ENCODE data around the gene DCC.

Gene DCC

DNA sequence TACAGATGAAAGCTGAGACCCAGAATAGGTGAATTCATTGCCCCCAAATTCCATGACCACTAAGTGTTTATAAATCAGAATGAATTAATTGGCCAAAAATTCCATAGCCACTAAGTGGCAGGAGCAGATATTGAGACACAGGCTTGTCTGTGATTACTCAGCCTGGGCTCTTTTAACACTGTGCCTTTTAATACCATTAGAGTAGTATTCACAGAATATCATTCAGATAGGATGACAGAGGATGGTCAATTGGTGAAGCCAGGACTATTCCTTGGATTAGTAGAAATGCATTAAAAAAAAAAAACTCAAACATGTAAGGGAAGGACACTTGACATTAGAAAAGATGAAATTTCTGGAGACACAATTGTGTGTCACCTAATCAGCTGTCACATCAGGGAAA, 698.6 kb downstream of the DCC start:
- no peak overlapping the region for H3K4me2 ChIP-seq (ENCODE audit: low read length)
- no peak for TF ChIP-seq EZH2phosphoT487 (IDR thresholded peaks at IDR 0.05; ENCODE audit: borderline replicate concordance, low read length)
- TF ChIP-seq, protein P1, sequence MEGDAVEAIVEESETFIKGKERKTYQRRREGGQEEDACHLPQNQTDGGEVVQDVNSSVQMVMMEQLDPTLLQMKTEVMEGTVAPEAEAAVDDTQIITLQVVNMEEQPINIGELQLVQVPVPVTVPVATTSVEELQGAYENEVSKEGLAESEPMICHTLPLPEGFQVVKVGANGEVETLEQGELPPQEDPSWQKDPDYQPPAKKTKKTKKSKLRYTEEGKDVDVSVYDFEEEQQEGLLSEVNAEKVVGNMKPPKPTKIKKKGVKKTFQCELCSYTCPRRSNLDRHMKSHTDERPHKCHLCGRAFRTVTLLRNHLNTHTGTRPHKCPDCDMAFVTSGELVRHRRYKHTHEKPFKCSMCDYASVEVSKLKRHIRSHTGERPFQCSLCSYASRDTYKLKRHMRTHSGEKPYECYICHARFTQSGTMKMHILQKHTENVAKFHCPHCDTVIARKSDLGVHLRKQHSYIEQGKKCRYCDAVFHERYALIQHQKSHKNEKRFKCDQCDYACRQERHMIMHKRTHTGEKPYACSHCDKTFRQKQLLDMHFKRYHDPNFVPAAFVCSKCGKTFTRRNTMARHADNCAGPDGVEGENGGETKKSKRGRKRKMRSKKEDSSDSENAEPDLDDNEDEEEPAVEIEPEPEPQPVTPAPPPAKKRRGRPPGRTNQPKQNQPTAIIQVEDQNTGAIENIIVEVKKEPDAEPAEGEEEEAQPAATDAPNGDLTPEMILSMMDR (IDR thresholded peaks at IDR 0.05; ENCODE audit: low read depth, low read length, poor library complexity, severe bottlenecking): no peak
- no peaks in the 10 kb centered on the region for H3K9me2 ChIP-seq (replicated peaks; ENCODE audit: control insufficient read depth, low read length)
- no peaks in the 10 kb centered on the region for H3K4me1 ChIP-seq (ENCODE audit: control insufficient read depth, low read length)
- H4K20me1 ChIP-seq (ENCODE audit: control insufficient read depth, insufficient read depth, low read depth, low read length): no peaks in the 10 kb centered on the region
- no peaks in the 10 kb centered on the region for H3F3A ChIP-seq (ENCODE audit: control insufficient read depth, insufficient read depth)
- no peaks in the 10 kb centered on the region for H3K79me2 ChIP-seq (ENCODE audit: control insufficient read depth, low read length)
- no peaks in the 10 kb centered on the region for H3K36me3 ChIP-seq (ENCODE audit: control insufficient read depth, low read length)
- no peaks in the 10 kb centered on the region for H3K27me3 ChIP-seq (ENCODE audit: control insufficient read depth, low read length)
- H3K27ac ChIP-seq (ENCODE audit: low read depth, low read length): no peak overlapping the region
- H3K4me3 ChIP-seq (ENCODE audit: low read length): no peak overlapping the region
- H3K9me3 ChIP-seq (ENCODE audit: control insufficient read depth, insufficient read depth, low read length): no peaks in the 10 kb centered on the region

DNA sequence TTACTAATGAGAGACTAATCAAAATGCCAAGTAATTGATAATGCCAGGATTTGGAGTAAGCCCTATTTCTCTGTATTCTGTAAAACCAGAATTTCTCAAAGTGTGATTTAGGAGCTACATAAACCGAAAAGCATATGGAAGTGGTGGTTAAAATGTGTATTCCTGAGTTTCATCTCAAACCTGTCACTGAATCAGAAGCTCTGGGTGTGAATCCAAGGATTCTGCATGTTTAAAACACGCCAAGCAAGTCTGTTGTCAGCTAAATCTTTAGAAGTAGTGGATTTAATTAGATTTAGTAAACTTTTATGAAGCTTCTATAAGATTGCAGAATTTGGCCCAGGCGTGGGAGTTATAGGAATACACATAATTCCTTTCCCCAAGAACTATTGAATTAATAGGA, 700.3 kb downstream of the DCC start:
- Histone ChIP-seq H3K79me2 (ENCODE audit: control insufficient read depth, low read length) (no peaks in the 10 kb centered on the region), H3K9me2 (replicated peaks; ENCODE audit: control insufficient read depth, low read length) (no peaks in the 10 kb centered on the region), H3F3A (ENCODE audit: control insufficient read depth, insufficient read depth) (no peaks in the 10 kb centered on the region), H3K27ac (ENCODE audit: low read depth, low read length) (no peak overlapping the region), H3K9me3 (ENCODE audit: control insufficient read depth, insufficient read depth, low read length) (no peaks in the 10 kb centered on the region), H3K4me3 (ENCODE audit: low read length) (no peak overlapping the region), H3K36me3 (ENCODE audit: control insufficient read depth, low read length) (no peaks in the 10 kb centered on the region), H3K27me3 (ENCODE audit: control insufficient read depth, low read length) (no peaks in the 10 kb centered on the region), H4K20me1 (ENCODE audit: control insufficient read depth, insufficient read depth, low read depth, low read length) (no peaks in the 10 kb centered on the region), H3K4me1 (ENCODE audit: control insufficient read depth, low read length) (no peaks in the 10 kb centered on the region), H3K4me2 (ENCODE audit: low read length) (no peak overlapping the region)
- TF ChIP-seq EZH2phosphoT487 (IDR thresholded peaks at IDR 0.05; ENCODE audit: borderline replicate concordance, low read length): no peak
- TF ChIP-seq, protein P1 (IDR thresholded peaks at IDR 0.05; ENCODE audit: low read depth, low read length, poor library complexity, severe bottlenecking): no peak

DNA sequence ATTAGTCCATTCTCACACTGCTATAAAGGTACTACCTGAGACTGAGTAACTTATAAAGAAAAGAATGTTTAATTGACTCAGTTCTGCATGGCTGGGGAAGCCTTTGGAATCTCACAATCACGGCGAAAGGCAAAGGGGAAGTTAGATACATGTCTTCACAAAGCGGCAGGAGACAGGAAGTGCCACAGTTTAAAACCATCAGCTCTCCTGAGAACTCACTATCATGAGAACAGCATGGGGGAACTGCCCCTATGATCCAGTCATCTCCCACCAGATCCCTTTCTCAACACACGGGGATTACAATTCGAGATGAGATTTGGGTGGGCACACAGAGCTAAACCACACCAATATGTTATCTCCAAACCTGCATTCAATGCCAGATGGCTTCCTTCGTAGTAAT, 716.1 kb downstream of the DCC start:
- no peaks in the 10 kb centered on the region for H3K79me2 ChIP-seq (ENCODE audit: control insufficient read depth, low read length)
- TF ChIP-seq EZH2phosphoT487 (IDR thresholded peaks at IDR 0.05; ENCODE audit: borderline replicate concordance, low read length): no peak
- TF ChIP-seq, protein P1 (IDR thresholded peaks at IDR 0.05; ENCODE audit: low read depth, low read length, poor library complexity, severe bottlenecking): no peak
- no peaks in the 10 kb centered on the region for H3K9me2 ChIP-seq (replicated peaks; ENCODE audit: control insufficient read depth, low read length)
- H3K4me3 ChIP-seq (ENCODE audit: low read length): no peak overlapping the region
- no peaks in the 10 kb centered on the region for H3K4me1 ChIP-seq (ENCODE audit: control insufficient read depth, low read length)
- H3K4me2 ChIP-seq (ENCODE audit: low read length): no peak overlapping the region
- H4K20me1 ChIP-seq (ENCODE audit: control insufficient read depth, insufficient read depth, low read depth, low read length): no peaks in the 10 kb centered on the region
- no peaks in the 10 kb centered on the region for H3K27me3 ChIP-seq (ENCODE audit: control insufficient read depth, low read length)
- H3K9me3 ChIP-seq (ENCODE audit: control insufficient read depth, insufficient read depth, low read length): no peaks in the 10 kb centered on the region
- no peak overlapping the region for H3K27ac ChIP-seq (ENCODE audit: low read depth, low read length)
- H3F3A ChIP-seq (ENCODE audit: control insufficient read depth, insufficient read depth): no peaks in the 10 kb centered on the region
- no peaks in the 10 kb centered on the region for H3K36me3 ChIP-seq (ENCODE audit: control insufficient read depth, low read length)

DNA sequence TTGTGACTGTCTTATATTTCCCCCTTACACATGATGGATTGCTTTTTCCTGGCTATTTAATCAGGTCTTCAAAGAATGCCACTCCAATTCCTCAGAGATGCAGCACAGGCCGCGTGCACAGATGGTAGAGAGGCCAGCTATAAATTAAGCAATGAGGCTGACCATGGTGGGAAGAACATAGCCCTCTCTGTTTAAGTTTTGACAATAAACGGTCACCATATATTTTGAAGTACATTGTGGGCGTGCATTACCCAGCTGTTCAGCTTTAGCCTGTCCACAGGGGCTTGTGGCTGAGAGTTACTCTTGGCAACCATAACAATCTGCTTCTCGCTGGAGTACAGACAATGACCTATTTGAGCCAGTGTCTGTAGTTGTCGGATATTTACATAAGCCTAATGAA, 730.8 kb downstream of the DCC start:
- Histone ChIP-seq H3K4me1 (ENCODE audit: control insufficient read depth, low read length) (no peaks in the 10 kb centered on the region), H3K79me2 (ENCODE audit: control insufficient read depth, low read length) (no peaks in the 10 kb centered on the region), H3K4me3 (ENCODE audit: low read length) (no peak overlapping the region), H4K20me1 (ENCODE audit: control insufficient read depth, insufficient read depth, low read depth, low read length) (no peaks in the 10 kb centered on the region), H3K9me2 (replicated peaks; ENCODE audit: control insufficient read depth, low read length) (no peaks in the 10 kb centered on the region), H3K4me2 (ENCODE audit: low read length) (no peak overlapping the region), H3K27me3 (ENCODE audit: control insufficient read depth, low read length) (no peaks in the 10 kb centered on the region), H3K27ac (ENCODE audit: low read depth, low read length) (no peak overlapping the region), H3F3A (ENCODE audit: control insufficient read depth, insufficient read depth) (no peaks in the 10 kb centered on the region), H3K9me3 (ENCODE audit: control insufficient read depth, insufficient read depth, low read length) (no peaks in the 10 kb centered on the region), H3K36me3 (ENCODE audit: control insufficient read depth, low read length) (no peaks in the 10 kb centered on the region)
- no peak for TF ChIP-seq EZH2phosphoT487 (IDR thresholded peaks at IDR 0.05; ENCODE audit: borderline replicate concordance, low read length)
- TF ChIP-seq, protein P1 (IDR thresholded peaks at IDR 0.05; ENCODE audit: low read depth, low read length, poor library complexity, severe bottlenecking): no peak
